Liver (tissue), 9 donors: Measurements from ENCODE around the gene TIMP3. TPM values are rescaled to one million over a fixed set of nuclear protein-coding genes. Genes with fewer than 3 reads are reported as not detected.

Source experiments
- DNase-seq: peaks from one replicate; pipeline ENCODE4 v3.0.0-alpha.2; 2017; ENCODE audit warnings: low spot score
- H3K27ac ChIP-seq, 2 donors: one replicate each; pipeline ENCODE4 v1.7.0; 2013; ENCODE audit warnings: inconsistent platforms in 2 of 2, low read length in 2 of 2, control low read depth in 1 of 2, low read depth in 1 of 2, mild to moderate bottlenecking in 1 of 2
- H3K27me3 ChIP-seq, 4 donors: one replicate each; pipeline versions ENCODE4 v1.6.1 to v1.7.0; 2013; ENCODE audit warnings: low read length in 3 of 4, inconsistent platforms in 1 of 4, mild to moderate bottlenecking in 1 of 4, moderate library complexity in 1 of 4; ENCODE audit not compliant: control insufficient read depth in 4 of 4, insufficient read depth in 4 of 4
- H3K36me3 ChIP-seq, 4 donors: one replicate each; pipeline versions ENCODE4 v1.6.1 to v1.7.0; 2013; ENCODE audit warnings: low read length in 3 of 4, mild to moderate bottlenecking in 3 of 4, low read depth in 1 of 4, moderate library complexity in 1 of 4; ENCODE audit not compliant: control insufficient read depth in 4 of 4, insufficient read depth in 3 of 4
- H3K4me1 ChIP-seq, 4 donors: one replicate each; pipeline versions ENCODE4 v1.6.1 to v1.7.0; 2013; ENCODE audit warnings: low read length in 3 of 4, mild to moderate bottlenecking in 3 of 4, moderate library complexity in 1 of 4; ENCODE audit not compliant: control insufficient read depth in 4 of 4, insufficient read depth in 4 of 4
- H3K4me3 ChIP-seq, 3 donors: one replicate each; pipeline versions ENCODE4 v1.6.1 to v1.7.0; 2013; ENCODE audit warnings: low read length in 3 of 3, control low read depth in 1 of 3, low read depth in 1 of 3, mild to moderate bottlenecking in 1 of 3
- H3K9ac ChIP-seq, 2 donors: one replicate each; pipeline ENCODE4 v1.7.0; 2013; ENCODE audit warnings: low read length in 2 of 2, mild to moderate bottlenecking in 2 of 2, moderate library complexity in 2 of 2, control low read depth in 1 of 2, low read depth in 1 of 2
- H3K9me3 ChIP-seq, 4 donors: one replicate each; pipeline versions ENCODE4 v1.6.1 to v1.7.0; 2013; ENCODE audit warnings: low read length in 3 of 4; ENCODE audit not compliant: control insufficient read depth in 4 of 4
- ATF3 ChIP-seq: IDR thresholded peaks from 2 replicates; pipeline ENCODE4 v1.6.1; 2016; ENCODE audit warnings: antibody characterized with exemption
- CTCF ChIP-seq: fragments of 150-350 bp; IDR thresholded peaks from 2 replicates; pipeline ENCODE4 v1.5.1; 2017; ENCODE audit warnings: improper control_type of control experiment, low read depth, low read length; ENCODE audit not compliant: missing input control
- EGR1 ChIP-seq, 2 donors: IDR thresholded peaks; 2 replicates each; pipeline ENCODE4 v1.6.1; 2016 to 2018; ENCODE audit warnings: antibody characterized with exemption in 2 of 2, low read depth in 2 of 2
- FOXA1 ChIP-seq: IDR thresholded peaks from 2 replicates; pipeline ENCODE4 v1.6.1; 2016; ENCODE audit warnings: antibody characterized with exemption
- FOXA2 ChIP-seq: IDR thresholded peaks from 2 replicates; pipeline ENCODE4 v1.6.1; 2016; ENCODE audit warnings: antibody characterized with exemption
- GABPA ChIP-seq, 2 donors: IDR thresholded peaks in 1 of 2; conservative IDR thresholded peaks in 1 of 2; 2 replicates each; pipeline ENCODE4 v1.6.1; 2016; ENCODE audit warnings: antibody characterized with exemption in 2 of 2, mild to moderate bottlenecking in 1 of 2, moderate library complexity in 1 of 2
- HNF4A ChIP-seq, 2 donors: conservative IDR thresholded peaks; 2 replicates each; pipeline ENCODE4 v1.6.1; 2016; ENCODE audit warnings: antibody characterized with exemption in 2 of 2, mild to moderate bottlenecking in 2 of 2
- HNF4G ChIP-seq: IDR thresholded peaks from 2 replicates; pipeline ENCODE4 v1.6.1; 2016; ENCODE audit warnings: antibody characterized with exemption
- JUND ChIP-seq, 2 donors: IDR thresholded peaks; 2 replicates each; pipeline ENCODE4 v1.6.1; 2016; ENCODE audit warnings: antibody characterized with exemption in 2 of 2
- MAX ChIP-seq: IDR thresholded peaks from 2 replicates; pipeline ENCODE4 v1.6.1; 2016; ENCODE audit warnings: antibody characterized with exemption
- RAD21 ChIP-seq, 2 donors: IDR thresholded peaks; 2 replicates each; pipeline ENCODE4 v1.6.1; 2016; ENCODE audit warnings: antibody characterized with exemption in 2 of 2, mild to moderate bottlenecking in 2 of 2
- REST ChIP-seq: IDR thresholded peaks from 2 replicates; pipeline ENCODE4 v1.6.1; 2016; ENCODE audit warnings: antibody characterized with exemption, mild to moderate bottlenecking
- RXRA ChIP-seq, 2 donors: IDR thresholded peaks; 2 replicates each; pipeline ENCODE4 v1.6.1; 2017 to 2018; ENCODE audit warnings: antibody characterized with exemption in 2 of 2, mild to moderate bottlenecking in 1 of 2
- SP1 ChIP-seq: IDR thresholded peaks from 2 replicates; pipeline ENCODE4 v1.6.1; 2018; ENCODE audit warnings: antibody characterized with exemption, mild to moderate bottlenecking
- ZBTB33 ChIP-seq: IDR thresholded peaks from 2 replicates; pipeline ENCODE4 v1.6.1; 2016; ENCODE audit warnings: antibody characterized with exemption
- WGBS: extraction: QIAGEN DNeasy Blood & Tissue Kit; methylation state at CpG from one replicate; pipeline ENCODE4 v1.1.7; 2013; 5-methylcytosine and 5-hydroxymethylcytosine counted together
- polyA plus RNA-seq, 2 donors: library from polyadenylated mRNA; stranded (reverse) in 1 of 2; unstranded in 1 of 2; fragments of 200-250 nt in 1 of 2; fragments of >200 nt in 1 of 2; fragmentation: Nextera tagmentation in 1 of 2; extraction: Ambion mirVana in 1 of 2; gene quantifications; one replicate each; pipeline versions ENCODE4 v1.2.1 to v1.2.3, GENCODE V29; 2013 to 2015
- total RNA-seq, 2 donors: library from RNA; depleted of rRNA; stranded (reverse); fragments of >200 nt; gene quantifications; one replicate each; pipeline ENCODE4 v1.2.3, GENCODE V29; 2014
- donor health status: healthy.
- donor health status: healthy.
- donor health status: healthy.
- donor health status: healthy.
- donor health status: healthy.

The TIMP3 gene
- total and polyA plus RNA-seq, 4 donors = 28.0 to 44.0 (median 31.2) TPM

- Histone ChIP-seq H3K4me3 (no peak overlapping the region), H3K27me3 (no peaks in the 10 kb centered on the region), H3K27ac (no peak overlapping the region), H3K36me3 (no peaks in the 10 kb centered on the region), H3K9ac (no peak overlapping the region), H3K4me1 (no peaks in the 10 kb centered on the region), H3K9me3 (no peaks in the 10 kb centered on the region)
- 85% methylated on average over 9 of the region's 9 CpGs for WGBS
- no peak for TF ChIP-seq REST
- no peak for TF ChIP-seq ZBTB33
- no peak for TF ChIP-seq CTCF
- no peak for TF ChIP-seq JUND (IDR thresholded peaks at IDR 0.05)
- TF ChIP-seq SP1 = no peak
- TF ChIP-seq RAD21 (IDR thresholded peaks at IDR 0.05) = no peak
- no peak for TF ChIP-seq MAX
- no peak for DNase-seq
Observed at GRCh38 chr22:32761251-32761903, 40.1 kb upstream of the TIMP3 start.

DNA sequence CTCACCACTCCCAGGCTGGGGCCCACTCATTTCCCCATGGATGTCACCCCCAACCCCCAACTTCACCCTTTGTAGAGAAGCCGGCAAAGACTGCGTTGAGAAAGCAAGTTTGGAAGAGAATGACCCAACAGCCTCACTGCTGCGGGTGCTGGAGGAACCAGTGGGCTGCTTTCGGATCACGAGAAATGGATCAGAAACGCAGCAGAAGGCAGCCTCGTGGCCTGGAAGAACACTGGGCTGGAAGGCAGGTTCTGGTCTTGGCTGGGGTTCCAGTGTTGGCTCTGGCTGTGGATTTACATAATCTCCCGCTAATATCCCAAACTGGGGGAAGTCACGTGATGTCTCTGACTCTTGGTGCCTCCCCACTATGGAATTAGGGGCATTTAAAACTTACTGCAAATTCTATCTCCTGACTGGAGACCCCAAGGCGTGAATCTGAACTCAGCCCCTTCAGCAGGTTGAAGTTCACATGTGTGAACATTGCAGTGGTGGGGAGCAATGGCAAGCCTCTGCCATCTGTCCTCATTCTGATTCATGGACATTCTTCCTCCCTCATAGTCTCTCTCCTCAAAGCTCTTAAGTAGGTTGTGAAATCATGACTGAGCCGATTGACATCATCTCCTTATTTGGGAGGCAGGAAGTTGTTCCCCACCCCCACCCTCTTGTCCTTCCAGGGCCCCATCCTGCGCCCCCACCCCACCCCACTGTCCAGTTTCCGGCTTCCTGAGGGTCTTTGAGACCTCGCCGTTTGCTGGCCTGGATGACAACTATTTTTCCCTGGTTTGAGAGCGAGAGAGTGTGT is 37.0 kb upstream of the TIMP3 start:
- Histone ChIP-seq H3K27me3 (no peaks in the 10 kb centered on the region), H3K36me3 (no peaks in the 10 kb centered on the region), H3K4me1 (no peaks in the 10 kb centered on the region), H3K9ac (no peak overlapping the region), H3K27ac (no peak overlapping the region), H3K9me3 (no peaks in the 10 kb centered on the region), H3K4me3 (no peak overlapping the region)
- 73% methylated on average over 16 of the region's 16 CpGs for WGBS
- TF ChIP-seq ATF3 (no peak), HNF4G (no peak), HNF4A (conservative IDR thresholded peaks at IDR 0.05) (no peak), EGR1 (IDR thresholded peaks at IDR 0.05; ENCODE audit: low read depth in 2 of 2) (no peak), FOXA1 (no peak), RXRA (IDR thresholded peaks at IDR 0.05) (no peak), REST (no peak), ZBTB33 (no peak), FOXA2 (no peak), JUND (IDR thresholded peaks at IDR 0.05) (no peak), GABPA (IDR thresholded peaks at IDR 0.05 in 1 of 2, conservative IDR thresholded peaks at IDR 0.05 in 1 of 2) (no peak)
- DNase-seq = no peak
